Glomerular visceral epithelial cell (primary cell): ENCODE results near the gene SPDYA.
"Not testable (repeated sequence)": the region's sequence is repeated elsewhere in the genome, so short reads cannot be mapped to it uniquely, and the experiment has no call there.

Experiments used
- DNase-seq: peaks from one replicate; pipeline ENCODE4 v3.0.0-alpha.2; 2016; ENCODE audit errors: extremely low spot score

The SPDYA gene

GRCh38 chr2:28810384-28811285, at the start of gene SPDYA:
Gene SPDYA, plus strand, starts transcription at chr2:28810834. Its CDS starts 5,181 bp downstream, at chr2:28816015.
- DNase-seq, result peak; percentile 53

DNA sequence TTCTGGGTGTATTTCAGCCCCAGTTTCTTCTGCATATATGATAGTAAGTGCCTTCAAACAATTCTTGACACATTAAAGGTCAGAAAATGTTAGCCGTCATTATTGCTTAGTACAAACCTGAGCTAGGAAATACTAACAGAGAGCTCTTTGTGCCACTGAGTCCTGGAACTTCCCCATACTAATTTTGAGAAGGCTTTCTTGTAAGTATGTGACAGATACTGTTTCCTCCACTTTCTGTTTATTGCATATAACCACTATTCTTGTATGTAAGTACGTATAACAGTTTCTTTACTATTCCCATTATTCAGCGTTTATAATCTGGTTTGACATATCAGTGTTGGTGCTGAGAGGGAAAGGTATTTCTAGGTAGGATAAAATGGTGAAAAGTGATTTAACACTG, 49.2 kb upstream of the SPDYA start:
- no peak for DNase-seq

- DNase-seq, result no peak
Observed at GRCh38 chr2:28764909-28765711, 45.5 kb upstream of the SPDYA start.

- no peak for DNase-seq
Observed at GRCh38 chr2:28766070-28766469, 44.6 kb upstream of the SPDYA start.

GRCh38 chr2:28767337-28767736, 43.3 kb upstream of the SPDYA start:
- DNase-seq, result no peak

- DNase-seq, result no peak
Observed at GRCh38 chr2:28768422-28768821, 42.2 kb upstream of the SPDYA start.

DNA sequence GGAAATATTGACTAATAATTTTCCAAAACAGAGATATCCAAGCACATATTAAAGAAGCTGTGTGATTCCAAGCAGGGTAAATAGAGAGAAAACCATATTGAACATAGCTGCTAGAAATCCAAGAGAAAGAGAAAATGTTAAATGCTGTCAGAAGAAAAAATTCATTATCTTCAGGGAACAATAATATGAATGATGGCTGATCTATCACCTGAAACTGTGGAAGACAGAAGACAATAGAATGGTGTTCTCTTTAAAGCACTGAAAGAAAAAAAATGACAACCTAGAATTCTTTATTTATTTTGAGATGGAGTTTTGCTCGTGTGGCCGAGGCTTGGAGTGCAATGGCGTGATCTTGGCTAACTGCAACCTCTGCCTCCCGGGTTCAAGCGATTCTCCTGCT, 41.7 kb upstream of the SPDYA start:
- no peak for DNase-seq

- no peak for DNase-seq
Observed at GRCh38 chr2:28772351-28772750, 38.3 kb upstream of the SPDYA start.

DNA sequence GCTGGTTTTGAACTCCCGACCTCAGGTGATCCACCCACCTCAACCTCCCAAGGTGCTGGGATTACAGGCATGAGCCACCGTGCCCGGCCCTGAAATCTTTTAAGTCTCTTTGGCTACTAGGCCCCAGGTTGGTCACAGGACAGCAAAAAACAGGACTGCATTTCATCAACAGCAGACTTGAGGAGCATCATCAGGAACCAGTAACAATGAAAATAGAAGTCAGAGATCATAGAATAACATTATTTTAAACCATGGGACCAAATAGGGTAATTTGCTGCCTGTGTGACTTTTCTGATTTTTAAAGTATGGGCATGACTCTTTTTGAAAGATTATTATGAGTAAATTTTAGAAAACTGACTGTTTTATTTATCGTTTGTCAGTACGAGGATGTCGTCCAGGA, 34.2 kb upstream of the SPDYA start:
- no peak for DNase-seq

- DNase-seq, result no peak
Observed at GRCh38 chr2:28778392-28778791, 32.2 kb upstream of the SPDYA start.

DNA sequence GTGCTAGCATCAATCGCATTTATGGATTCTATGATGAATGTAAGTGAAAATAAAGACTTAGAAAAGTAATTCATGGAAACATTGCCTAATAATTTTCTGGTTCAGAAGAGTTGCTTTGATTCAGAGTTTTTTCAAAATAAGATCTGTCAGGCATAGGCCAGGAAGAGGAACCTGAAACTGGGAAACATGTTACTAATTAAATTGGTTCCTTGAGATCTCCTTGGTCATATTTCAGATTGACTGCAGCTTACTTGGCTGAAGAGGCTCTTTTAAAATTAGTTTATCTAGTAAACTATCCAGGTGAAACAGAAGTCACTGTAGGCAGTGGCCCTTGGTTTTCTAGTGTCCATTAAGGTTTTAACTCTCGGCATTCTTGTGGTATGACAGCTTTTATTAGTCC, 31.6 kb upstream of the SPDYA start:
- no peak for DNase-seq

- DNase-seq, result no peak
Observed at GRCh38 chr2:28780496-28780895, 30.1 kb upstream of the SPDYA start.

DNA sequence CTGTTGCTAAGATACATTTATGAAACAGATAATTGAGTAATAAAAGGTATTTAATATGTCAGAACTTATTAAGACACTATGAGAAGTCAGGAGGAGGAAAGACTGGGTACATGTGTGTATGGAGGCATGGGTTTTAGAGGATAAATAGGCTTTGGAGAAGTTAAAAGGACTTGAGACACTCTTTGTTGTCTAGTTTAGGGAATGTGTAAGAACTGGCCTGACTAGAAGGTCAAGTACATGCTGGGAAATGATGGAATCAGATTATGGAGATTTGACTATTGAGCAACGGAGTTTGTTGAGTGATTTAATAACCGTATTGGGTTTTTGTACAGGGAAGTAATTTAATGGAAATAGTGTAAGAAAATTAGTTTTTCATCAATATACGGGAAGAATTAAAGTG, 28.2 kb upstream of the SPDYA start:
- no peak for DNase-seq

DNA sequence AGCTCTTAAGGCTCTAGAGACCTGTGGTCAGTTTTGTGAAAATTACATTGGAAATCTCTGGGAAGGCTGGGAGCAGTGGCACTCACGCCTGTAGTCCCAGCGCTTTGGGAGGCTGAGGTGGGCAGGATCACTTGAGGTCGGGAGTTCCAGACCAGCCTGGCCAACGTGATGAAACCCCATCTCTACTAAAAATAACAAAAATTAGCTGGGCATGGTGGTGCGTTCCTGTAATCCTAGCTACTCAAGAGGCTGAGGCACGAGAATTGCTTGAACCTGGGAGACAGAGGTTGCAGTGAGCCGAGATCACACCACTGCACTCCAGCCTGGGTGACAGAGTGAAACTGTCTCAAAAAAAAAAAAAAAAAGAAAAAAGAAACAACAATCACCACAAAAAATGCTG, 26.1 kb upstream of the SPDYA start:
- DNase-seq, result not testable (repeated sequence)

DNA sequence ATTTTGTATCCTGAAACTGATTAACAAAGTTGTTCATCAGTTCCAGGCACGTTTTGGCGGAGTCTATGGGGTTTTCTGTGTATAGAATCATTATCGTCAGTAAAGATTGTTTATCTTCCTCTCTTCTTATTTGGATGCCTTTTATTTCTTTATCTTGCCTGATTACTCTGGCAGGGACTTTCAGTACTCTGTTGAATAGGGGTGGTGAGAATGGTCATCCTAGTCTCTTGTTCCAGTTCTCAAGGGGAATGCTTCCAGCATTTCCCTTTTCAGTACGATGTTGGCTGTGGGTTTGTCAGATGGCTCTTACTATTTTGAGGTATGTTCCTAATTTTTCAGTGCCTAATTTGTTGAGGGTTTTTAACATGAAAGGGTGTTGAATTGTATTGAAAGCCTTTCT, 14.0 kb upstream of the SPDYA start:
- DNase-seq, result no peak

DNA sequence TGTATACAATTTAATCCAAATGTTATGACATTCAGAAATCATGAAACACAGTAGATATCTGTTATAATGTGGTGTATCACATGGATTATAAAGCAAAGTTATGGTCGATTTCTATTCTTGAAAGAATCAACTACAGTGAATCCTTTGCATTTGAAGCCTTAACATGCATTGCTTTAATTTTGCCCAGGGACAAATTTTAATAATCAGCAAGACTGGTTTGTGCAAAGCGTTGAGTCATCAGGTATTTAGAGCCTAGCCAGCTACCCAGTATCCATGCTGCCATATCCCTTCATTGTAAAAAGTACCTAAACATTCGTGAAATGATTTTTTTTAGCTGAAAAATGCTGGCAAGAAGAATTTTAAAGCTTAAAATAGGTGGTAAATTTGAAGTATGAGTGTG, 8.9 kb upstream of the SPDYA start:
- no peak for DNase-seq

- no peak for DNase-seq
Observed at GRCh38 chr2:28802975-28803429, 7.6 kb upstream of the SPDYA start.

GRCh38 chr2:28809927-28810326, 707 bp upstream of the SPDYA start:
- DNase-seq, result no peak

GRCh38 chr2:28818053-28818452, 7.4 kb downstream of the SPDYA start:
- DNase-seq, result no peak

DNA sequence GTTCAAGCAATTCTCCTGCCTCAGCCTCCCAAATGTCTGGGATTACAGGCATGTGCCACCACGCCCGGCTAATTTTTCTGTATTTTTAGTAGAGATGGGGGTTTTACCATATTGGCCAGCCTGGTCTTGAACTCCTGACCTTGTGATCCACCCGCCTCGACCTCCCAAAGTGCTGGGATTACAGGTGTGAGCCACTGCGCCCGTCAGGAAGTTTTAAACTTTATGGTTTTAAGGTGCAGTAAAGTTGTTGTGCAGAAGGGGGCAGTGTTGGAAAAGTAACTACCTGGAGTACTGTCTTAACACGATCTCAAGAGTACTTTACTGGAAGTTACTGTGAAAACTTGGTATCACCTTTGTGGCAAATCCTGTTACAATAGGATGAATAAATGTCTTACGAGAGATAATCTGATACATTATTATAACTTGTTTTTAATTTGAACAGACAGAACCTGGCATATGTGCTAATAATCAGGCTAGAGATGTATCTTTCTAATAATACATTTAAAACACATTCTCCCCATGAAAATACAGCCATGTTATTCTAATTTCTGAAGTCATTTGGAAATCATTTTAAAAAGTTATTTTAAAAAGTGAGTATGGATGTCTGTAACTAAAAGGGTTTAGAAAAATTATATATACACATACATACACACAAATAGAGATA, 10.8 kb downstream of the SPDYA start:
- DNase-seq, result peak; percentile 67

DNA sequence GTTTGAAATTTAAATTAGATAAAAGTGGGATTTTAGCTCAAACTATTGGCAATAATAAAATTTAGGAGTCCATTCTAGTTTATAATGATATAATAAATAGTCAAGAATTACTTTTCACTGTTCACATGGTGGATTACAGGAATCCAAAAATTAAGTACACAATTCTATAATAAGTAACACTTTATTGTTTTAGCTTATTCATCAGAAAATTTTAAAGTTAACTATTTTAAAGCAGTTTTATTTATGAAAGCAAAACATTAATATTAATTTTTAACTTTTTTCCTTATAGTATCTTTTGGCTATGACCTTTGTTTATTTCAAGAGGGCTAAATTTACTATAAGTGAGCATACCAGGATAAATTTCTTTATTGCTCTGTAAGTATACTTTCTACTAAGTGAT, 11.4 kb downstream of the SPDYA start:
- DNase-seq, result no peak

GRCh38 chr2:28824207-28824606, 13.6 kb downstream of the SPDYA start:
- no peak for DNase-seq
